IMR-90 (cell line): ENCODE data around the gene TPT1. TPM values are rescaled to one million over a fixed set of nuclear protein-coding genes. Genes with fewer than 3 reads are reported as not detected.

Source experiments
- microRNA-seq, 2 experiments: library from miRNA; stranded (forward) in 1 of 2; unstranded in 1 of 2; fragments of 10-50 nt in 1 of 2; fragments of <30 nt in 1 of 2; gene quantifications in 1 of 2; microRNA quantifications in 1 of 2; one replicate each; pipeline versions ENCODE3 to v1.1.0; 2013 to 2020; ENCODE audit not compliant: insufficient read depth in 1 of 2, insufficient read length in 1 of 2, unreplicated experiment in 1 of 2
- polyA plus RNA-seq, 3 experiments: library from polyadenylated mRNA; depleted of rRNA; stranded (reverse); fragments of >200 nt; gene quantifications; 2 replicates each; pipeline ENCODE4 v1.2.3, GENCODE V29; 2012; ENCODE audit warnings: low replicate concordance in 1 of 3
- small RNA-seq, 5 experiments: library from RNA; depleted of rRNA; stranded (forward); fragments of <200 nt; gene quantifications; one replicate each; pipeline ENCODE3, GENCODE V24; 2012
- total RNA-seq: library from RNA; depleted of rRNA; stranded (reverse); fragments of >200 nt; gene quantifications from 2 replicates; pipeline ENCODE4 v1.2.3, GENCODE V29; 2012; rRNA removed

Gene TPT1
- total and polyA plus RNA-seq, 2 of the 4 experiments (the other 2 are of a cell fraction): 1,663 to 2,665 TPM

Small RNA genes within 50 kb of the gene (microRNA-seq; reads per million reads assigned to microRNA genes)
- gene SNORA31 (ENCODE audit: insufficient read depth, insufficient read length): 18.6 reads per million, percentile 50 among the genes with 10 or more reads in this experiment

Small RNA genes within 50 kb of the gene (small RNA-seq; reads per million reads assigned to genes)
- gene SNORA31: 0.15 to 81.3 (median 1.9) reads per million in 5 experiments

Other genes with a start within 250 kb of the TPT1 start
- 16.5 and 35.6 TPM in 2 replicates for gene GTF2F2, start 220.7 kb downstream of the TPT1 start, total RNA-seq
- gene GTF2F2, start 220.7 kb downstream of the TPT1 start, polyA plus RNA-seq (2012; rRNA removed): 19.2 and 21.0 TPM in 2 replicates
- 0.56 and 0.72 TPM in 2 replicates for gene KCTD4, start 140.1 kb downstream of the TPT1 start, total RNA-seq
- gene KCTD4, start 140.1 kb downstream of the TPT1 start, polyA plus RNA-seq (2012; rRNA removed): 0.40 and 0.53 TPM in 2 replicates
- gene SLC25A30, start 77.2 kb upstream of the TPT1 start, total RNA-seq: 15.3 and 19.4 TPM in 2 replicates
- 8.9 and 9.9 TPM in 2 replicates for gene SLC25A30, start 77.2 kb upstream of the TPT1 start, polyA plus RNA-seq (2012; rRNA removed)
- 31.9 and 34.2 TPM in 2 replicates for gene COG3, start 123.8 kb upstream of the TPT1 start, total RNA-seq
- 20.4 and 21.7 TPM in 2 replicates for gene COG3, start 123.8 kb upstream of the TPT1 start, polyA plus RNA-seq (2012; rRNA removed)